Right atrium auricular region (tissue), 2 donors: ENCODE results near the gene USP38. TPM values are rescaled to one million over a fixed set of nuclear protein-coding genes. Genes with fewer than 3 reads are reported as not detected.

ENCODE experiments used
- DNase-seq: peaks from one replicate; pipeline ENCODE4 v3.0.0-alpha.2; 2019; ENCODE audit warnings: low spot score
- H3K27ac ChIP-seq, 2 donors: fragments of 200-600 bp; sonication (generic); 1 replicate in 1 of 2; 2 replicates in 1 of 2; pipeline ENCODE4 v1.5.1; 2016 to 2019
- H3K27me3 ChIP-seq, 2 donors: fragments of 200-600 bp; sonication (generic); one replicate each; pipeline versions ENCODE4 v1.5.1 to v1.6.0; 2017 to 2019
- H3K36me3 ChIP-seq: fragments of 200-600 bp; sonication (generic); one replicate; pipeline ENCODE4 v1.5.1; 2016
- H3K4me1 ChIP-seq, 2 donors: fragments of 200-600 bp; sonication (generic); one replicate each; pipeline versions ENCODE4 v1.5.1 to v1.6.0; 2017 to 2019
- H3K4me3 ChIP-seq, 2 donors: fragments of 200-600 bp; sonication (generic); 1 replicate in 1 of 2; 2 replicates in 1 of 2; pipeline ENCODE4 v1.5.1; 2017 to 2019; ENCODE audit warnings: mild to moderate bottlenecking in 1 of 2, moderate library complexity in 1 of 2
- H3K9me3 ChIP-seq, 2 donors: fragments of 200-600 bp; sonication (generic); one replicate each; pipeline ENCODE4 v1.5.1; 2019
- CTCF ChIP-seq, 2 donors: fragments of 200-600 bp; sonication (generic); IDR thresholded peaks; one replicate each; pipeline ENCODE4 v1.5.1; 2019; ENCODE audit warnings: antibody characterized with exemption in 2 of 2
- total RNA-seq, 2 donors: library from RNA; depleted of rRNA; stranded (reverse); fragments of >200 nt; gene quantifications; one replicate each; pipeline ENCODE4 v1.1.0, GENCODE V29; 2016

USP38 gene
- total RNA-seq, 2 donors from 2014 or later: 16.2 to 20.1 TPM

GRCh38 chr4:143250617-143251016, 65.9 kb downstream of the USP38 start:
- no peak for DNase-seq
- H3K27ac ChIP-seq: no peak overlapping the region

GRCh38 chr4:143251348-143251747, 66.6 kb downstream of the USP38 start:
- Histone ChIP-seq H3K4me1 (no peaks in the 10 kb centered on the region), H3K4me3 (no peak overlapping the region), H3K27me3 (no peaks in the 10 kb centered on the region), H3K27ac (no peak overlapping the region), H3K9me3 (no peaks in the 10 kb centered on the region), H3K36me3 (no peaks in the 10 kb centered on the region)
- TF ChIP-seq CTCF (IDR thresholded peaks at IDR 0.05): no peak
- DNase-seq: no peak

More at GRCh38 chr4:143250617-143251016, 65.9 kb downstream of the USP38 start:
- no peaks in the 10 kb centered on the region for H3K4me1 ChIP-seq
- H3K4me3 ChIP-seq: no peak overlapping the region
- no peaks in the 10 kb centered on the region for H3K27me3 ChIP-seq
- no peaks in the 10 kb centered on the region for H3K9me3 ChIP-seq
- no peaks in the 10 kb centered on the region for H3K36me3 ChIP-seq
- no peak for TF ChIP-seq CTCF (IDR thresholded peaks at IDR 0.05)

GRCh38 chr4:143251779-143252178, 67.1 kb downstream of the USP38 start:
- no peaks in the 10 kb centered on the region for H3K4me1 ChIP-seq
- no peak for TF ChIP-seq CTCF (IDR thresholded peaks at IDR 0.05)
- H3K36me3 ChIP-seq: no peaks in the 10 kb centered on the region
- no peak for DNase-seq
- H3K9me3 ChIP-seq: no peaks in the 10 kb centered on the region
- H3K27me3 ChIP-seq: no peaks in the 10 kb centered on the region
- H3K27ac ChIP-seq: no peak overlapping the region
- H3K4me3 ChIP-seq: no peak overlapping the region

- no peak for TF ChIP-seq CTCF (IDR thresholded peaks at IDR 0.05)
- H3K36me3 ChIP-seq: no peaks in the 10 kb centered on the region
- no peak overlapping the region for H3K27ac ChIP-seq
- H3K27me3 ChIP-seq: no peaks in the 10 kb centered on the region
- H3K9me3 ChIP-seq: no peaks in the 10 kb centered on the region
- no peaks in the 10 kb centered on the region for H3K4me1 ChIP-seq
- no peak overlapping the region for H3K4me3 ChIP-seq
- no peak for DNase-seq
Observed at GRCh38 chr4:143252478-143252877, 67.8 kb downstream of the USP38 start.

- Histone ChIP-seq H3K4me1 (no peaks in the 10 kb centered on the region), H3K9me3 (no peaks in the 10 kb centered on the region), H3K27me3 (no peaks in the 10 kb centered on the region), H3K36me3 (no peaks in the 10 kb centered on the region), H3K4me3 (no peak overlapping the region), H3K27ac (no peak overlapping the region)
- no peak for DNase-seq
- no peak for TF ChIP-seq CTCF (IDR thresholded peaks at IDR 0.05)
Observed at GRCh38 chr4:143253166-143253565, 68.4 kb downstream of the USP38 start.

- Histone ChIP-seq H3K36me3 (no peaks in the 10 kb centered on the region), H3K4me3 (no peak overlapping the region), H3K4me1 (no peaks in the 10 kb centered on the region), H3K27me3 (no peaks in the 10 kb centered on the region), H3K9me3 (no peaks in the 10 kb centered on the region), H3K27ac (no peak overlapping the region)
- DNase-seq: no peak
- TF ChIP-seq CTCF (IDR thresholded peaks at IDR 0.05): no peak
Observed at GRCh38 chr4:143254491-143255226, 69.9 kb downstream of the USP38 start.
